ENCODE results near the gene EVI5. TPM values are rescaled to one million over a fixed set of nuclear protein-coding genes. Genes with fewer than 3 reads are reported as not detected.

The EVI5 gene
- total RNA-seq, 4 donors from 2014 or later: 39.5 to 49.7 (median 48.6) TPM

DNA sequence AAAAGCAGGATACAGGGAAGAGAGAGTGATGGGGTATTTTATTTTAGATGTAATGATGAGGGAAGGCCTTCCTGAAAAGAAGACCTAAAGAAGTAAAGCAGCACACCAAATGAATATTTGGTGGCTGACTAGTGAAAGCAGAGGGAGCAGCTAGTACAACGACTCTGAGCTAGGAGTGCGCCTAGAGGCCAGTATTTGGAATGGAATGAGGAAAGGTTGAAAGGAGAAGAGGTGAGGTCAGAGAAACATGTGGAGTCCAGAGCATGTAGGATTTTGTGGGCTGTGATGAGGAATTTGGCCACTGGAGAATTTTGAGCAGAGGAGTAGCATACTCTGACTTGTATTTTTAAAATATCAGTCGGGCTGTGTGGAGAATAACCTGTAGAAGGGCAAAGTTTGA lies 35.1 kb upstream of the EVI5 start:
- H3K4me3 ChIP-seq: no peak overlapping the region
- no peaks in the 10 kb centered on the region for H3K27me3 ChIP-seq
- H3K9me3 ChIP-seq: no peaks in the 10 kb centered on the region
- WGBS, 2 donors (ENCODE audit: low coverage in 1 of 2): 57 to 64% methylated on average over 2 to 3 of the region's 3 CpGs
- no peaks in the 10 kb centered on the region for H3K36me3 ChIP-seq
- TF ChIP-seq, protein P1, sequence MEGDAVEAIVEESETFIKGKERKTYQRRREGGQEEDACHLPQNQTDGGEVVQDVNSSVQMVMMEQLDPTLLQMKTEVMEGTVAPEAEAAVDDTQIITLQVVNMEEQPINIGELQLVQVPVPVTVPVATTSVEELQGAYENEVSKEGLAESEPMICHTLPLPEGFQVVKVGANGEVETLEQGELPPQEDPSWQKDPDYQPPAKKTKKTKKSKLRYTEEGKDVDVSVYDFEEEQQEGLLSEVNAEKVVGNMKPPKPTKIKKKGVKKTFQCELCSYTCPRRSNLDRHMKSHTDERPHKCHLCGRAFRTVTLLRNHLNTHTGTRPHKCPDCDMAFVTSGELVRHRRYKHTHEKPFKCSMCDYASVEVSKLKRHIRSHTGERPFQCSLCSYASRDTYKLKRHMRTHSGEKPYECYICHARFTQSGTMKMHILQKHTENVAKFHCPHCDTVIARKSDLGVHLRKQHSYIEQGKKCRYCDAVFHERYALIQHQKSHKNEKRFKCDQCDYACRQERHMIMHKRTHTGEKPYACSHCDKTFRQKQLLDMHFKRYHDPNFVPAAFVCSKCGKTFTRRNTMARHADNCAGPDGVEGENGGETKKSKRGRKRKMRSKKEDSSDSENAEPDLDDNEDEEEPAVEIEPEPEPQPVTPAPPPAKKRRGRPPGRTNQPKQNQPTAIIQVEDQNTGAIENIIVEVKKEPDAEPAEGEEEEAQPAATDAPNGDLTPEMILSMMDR (IDR thresholded peaks at IDR 0.05): no peak
- no peak for TF ChIP-seq POLR2A (IDR thresholded peaks at IDR 0.05)
- no peak for TF ChIP-seq POLR2AphosphoS5 (IDR thresholded peaks at IDR 0.05)
- TF ChIP-seq EP300 (IDR thresholded peaks at IDR 0.05): no peak
- no peak overlapping the region for H3K27ac ChIP-seq
- ATAC-seq: no peak
- H3K4me1 ChIP-seq: no peaks in the 10 kb centered on the region

DNA sequence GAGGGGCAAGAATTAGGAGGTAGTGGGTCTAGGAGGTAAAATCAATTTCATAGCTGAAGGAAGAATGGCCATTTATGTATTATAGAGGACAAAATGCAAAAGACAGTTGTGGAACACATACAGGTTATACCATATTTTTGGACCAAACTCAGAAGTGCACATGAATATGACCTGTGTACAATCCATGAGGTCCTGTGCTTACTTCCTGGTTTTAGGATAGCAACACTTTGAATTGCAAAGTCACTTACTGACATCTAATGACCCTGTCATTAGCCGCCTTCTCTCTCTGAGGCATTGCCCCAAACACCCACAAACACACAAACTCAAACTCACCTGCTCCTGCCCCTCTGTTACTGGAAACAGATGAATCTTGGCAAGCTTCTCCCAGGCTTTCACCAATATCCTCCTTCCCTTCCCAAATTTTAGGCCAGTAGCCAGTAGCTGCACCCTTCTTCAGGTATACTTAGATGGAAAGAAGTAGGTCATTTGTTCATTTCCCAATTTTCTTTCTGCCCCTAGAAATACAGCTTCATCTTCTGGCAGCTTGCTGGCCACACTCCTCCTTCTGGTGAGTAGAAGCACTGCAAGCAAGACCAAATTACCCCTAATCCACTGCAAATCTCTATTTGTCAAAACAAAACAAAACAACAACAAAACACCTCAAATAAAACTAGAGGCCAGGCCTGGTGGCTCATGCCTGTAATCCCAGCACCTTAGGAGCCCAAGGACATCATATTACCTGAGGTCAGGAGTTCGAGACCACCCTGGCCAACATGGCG lies 33.3 kb upstream of the EVI5 start:
- H3K27ac ChIP-seq: no peak overlapping the region
- no peaks in the 10 kb centered on the region for H3K27me3 ChIP-seq
- no peak for TF ChIP-seq EP300 (IDR thresholded peaks at IDR 0.05)
- TF ChIP-seq, protein P1 (IDR thresholded peaks at IDR 0.05): peak; percentile 51 to 80 (median 72)
- no peak overlapping the region for H3K4me3 ChIP-seq
- H3K36me3 ChIP-seq: no peaks in the 10 kb centered on the region
- H3K4me1 ChIP-seq: no peaks in the 10 kb centered on the region
- ATAC-seq: peak; percentile 53
- no peaks in the 10 kb centered on the region for H3K9me3 ChIP-seq
- 87% methylated on average over 3 of the region's 3 CpGs for WGBS, 2 donors (ENCODE audit: low coverage in 1 of 2)

DNA sequence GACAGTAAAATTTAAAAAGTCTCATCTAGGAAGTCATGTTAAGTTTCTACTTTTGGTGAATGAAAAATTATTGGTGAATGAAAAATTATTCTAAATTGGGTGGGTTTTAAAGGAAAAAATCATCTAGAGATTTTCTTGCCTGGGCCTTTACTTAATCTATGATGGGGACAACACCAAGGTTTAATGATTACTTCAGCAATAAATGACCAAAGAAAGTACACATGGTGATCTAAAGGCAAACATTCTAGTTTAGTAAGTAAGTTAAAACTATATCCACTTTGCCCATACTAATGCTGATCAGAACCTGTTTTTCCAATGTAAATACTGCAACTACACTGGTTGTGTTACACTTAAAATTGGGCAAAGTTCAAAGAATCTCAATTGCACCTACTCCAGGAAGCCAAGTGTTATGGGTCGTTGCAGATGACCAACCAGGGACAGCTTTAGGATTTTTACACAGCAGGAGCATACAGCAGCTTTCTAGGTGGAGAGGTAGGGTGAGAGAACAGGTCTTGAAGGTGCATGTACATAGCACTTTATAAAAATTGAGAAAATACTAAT lies 32.3 kb upstream of the EVI5 start:
- 80 to 83% methylated on average over 1 of the region's 1 CpG for WGBS, 2 donors (ENCODE audit: low coverage in 1 of 2)

DNA sequence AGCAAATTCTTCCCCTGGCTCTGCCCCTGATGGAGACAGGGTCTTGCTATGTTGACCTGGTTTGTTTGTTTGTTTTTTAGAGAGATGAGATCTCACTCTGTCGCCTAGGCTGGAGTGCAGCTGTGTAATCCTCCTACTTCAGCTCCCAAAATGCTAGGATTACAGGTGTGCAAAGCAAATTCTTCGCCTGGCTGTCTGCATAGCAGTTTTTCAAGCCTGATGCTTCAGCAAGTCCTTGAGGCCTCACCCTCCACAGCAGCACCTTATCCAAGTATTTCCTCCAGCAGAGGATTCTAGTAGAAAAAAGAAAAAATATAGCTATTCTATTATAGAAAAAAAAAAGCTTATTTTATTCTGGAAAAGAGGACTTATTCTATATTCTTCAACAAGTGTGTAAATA lies 31.8 kb upstream of the EVI5 start:
- H3K4me1 ChIP-seq: no peaks in the 10 kb centered on the region
- H3K9me3 ChIP-seq: no peaks in the 10 kb centered on the region
- TF ChIP-seq EP300 (IDR thresholded peaks at IDR 0.05): no peak
- no peak for TF ChIP-seq POLR2AphosphoS5 (IDR thresholded peaks at IDR 0.05)
- TF ChIP-seq POLR2A (IDR thresholded peaks at IDR 0.05): no peak
- 17 to 62% methylated on average over 1 to 2 of the region's 2 CpGs for WGBS, 2 donors (ENCODE audit: low coverage in 1 of 2)
- no peak overlapping the region for H3K4me3 ChIP-seq
- no peaks in the 10 kb centered on the region for H3K27me3 ChIP-seq
- no peak overlapping the region for H3K27ac ChIP-seq
- ATAC-seq: no peak
- H3K36me3 ChIP-seq: no peaks in the 10 kb centered on the region

More for the DNA sequence above, 32.3 kb upstream of the EVI5 start:
- no peaks in the 10 kb centered on the region for H3K4me1 ChIP-seq
- ATAC-seq: no peak
- no peak overlapping the region for H3K27ac ChIP-seq
- H3K36me3 ChIP-seq: no peaks in the 10 kb centered on the region
- H3K27me3 ChIP-seq: no peaks in the 10 kb centered on the region
- no peak overlapping the region for H3K4me3 ChIP-seq
- no peaks in the 10 kb centered on the region for H3K9me3 ChIP-seq
- TF ChIP-seq EP300 (IDR thresholded peaks at IDR 0.05): no peak
- no peak for TF ChIP-seq POLR2A (IDR thresholded peaks at IDR 0.05)
- TF ChIP-seq, protein P1 (IDR thresholded peaks at IDR 0.05): no peak
- no peak for TF ChIP-seq POLR2AphosphoS5 (IDR thresholded peaks at IDR 0.05)

DNA sequence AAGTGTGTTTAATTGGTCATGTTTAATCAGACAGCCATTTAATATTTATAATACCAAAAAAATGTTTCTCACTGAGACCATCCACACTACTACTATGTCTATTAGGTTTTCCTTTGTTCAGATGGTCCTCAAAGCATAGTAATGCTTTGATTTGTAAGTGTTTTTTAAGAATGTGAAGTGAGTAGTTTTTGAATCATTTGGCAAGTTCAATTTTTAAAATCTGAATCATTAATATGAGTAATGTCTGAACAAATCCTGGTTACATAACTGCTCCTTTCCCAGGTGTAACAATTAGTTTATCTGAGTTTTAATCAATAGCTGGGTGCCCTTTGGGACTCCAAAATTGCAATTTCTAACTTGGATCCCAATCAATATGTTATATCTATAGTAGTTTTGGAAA lies 23.5 kb upstream of the EVI5 start:
- H3K4me3 ChIP-seq: no peak overlapping the region
- H3K36me3 ChIP-seq: no peaks in the 10 kb centered on the region
- no peaks in the 10 kb centered on the region for H3K27me3 ChIP-seq
- no peak for TF ChIP-seq POLR2AphosphoS5 (IDR thresholded peaks at IDR 0.05)
- TF ChIP-seq EP300 (IDR thresholded peaks at IDR 0.05): no peak
- no peak for TF ChIP-seq POLR2A (IDR thresholded peaks at IDR 0.05)
- TF ChIP-seq, protein P1 (IDR thresholded peaks at IDR 0.05): no peak
- H3K9me3 ChIP-seq: no peaks in the 10 kb centered on the region
- ATAC-seq: no peak
- peaks cover 0 to 6% (median 0%) of the 10 kb centered on the region in 3 donors for H3K4me1 ChIP-seq
- H3K27ac ChIP-seq: no peak overlapping the region

Measured in gastroesophageal sphincter (tissue), 4 donors.